NCI-H2227 (cell line): ENCODE results near the gene SPTBN1.

Source experiments
- DNase-seq: peaks from one replicate; lab custom pipeline; 2025; ENCODE audit not compliant: unreplicated experiment; lab: John Stamatoyannopoulos, UW

SPTBN1 gene

GRCh38 chr2:54587171-54588016, 131.3 kb downstream of the SPTBN1 start:
- DNase-seq: no peak

- no peak for DNase-seq
These were observed 132.2 kb downstream of the SPTBN1 start for GRCh38 chr2:54588244-54588899.

GRCh38 chr2:54589038-54589339, 132.9 kb downstream of the SPTBN1 start:
- DNase-seq: no peak

DNA sequence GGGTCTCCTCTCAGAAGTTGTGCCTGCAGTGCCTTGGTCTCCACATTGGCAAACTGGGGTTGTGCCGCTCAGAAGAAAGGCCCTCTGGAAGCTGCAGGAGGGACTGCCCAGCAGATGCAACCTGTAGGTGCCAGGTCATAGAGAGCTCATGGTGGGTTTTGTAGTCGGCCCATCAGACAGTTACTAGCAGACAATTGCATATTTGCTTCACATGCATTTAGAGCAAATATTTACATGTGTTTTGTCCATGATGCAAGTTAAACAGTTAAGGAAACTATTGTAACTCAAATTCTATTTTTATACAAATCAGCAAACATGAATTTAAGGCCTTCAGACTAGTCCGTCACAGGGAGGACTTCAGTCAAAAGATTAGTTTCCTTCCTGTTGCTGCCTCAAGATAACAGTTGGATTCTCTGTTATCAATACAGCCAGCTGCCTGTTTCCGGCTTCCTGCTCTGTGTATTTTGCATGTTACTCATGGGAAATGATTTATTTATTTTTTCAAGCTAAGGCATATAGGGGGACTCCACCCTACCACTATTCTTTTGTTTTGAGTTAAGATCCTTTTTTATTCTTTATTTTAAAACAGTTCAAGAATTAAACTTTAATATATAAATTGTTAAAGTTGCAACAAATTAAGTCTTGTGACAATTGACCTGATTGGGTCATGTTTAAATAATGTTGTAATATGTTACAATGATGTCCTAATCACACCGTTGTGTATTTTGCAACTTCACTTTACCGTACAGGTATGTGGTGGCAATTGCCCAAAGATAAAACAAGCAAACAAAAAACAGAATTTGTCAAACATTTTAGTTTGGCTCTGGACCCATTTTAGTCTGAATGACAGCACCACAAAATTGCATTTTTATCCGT, 133.5 kb downstream of the SPTBN1 start:
- DNase-seq: no peak

- DNase-seq: no peak
These were observed 134.3 kb downstream of the SPTBN1 start for GRCh38 chr2:54590216-54591120.

GRCh38 chr2:54591551-54591950, 135.4 kb downstream of the SPTBN1 start:
- no peak for DNase-seq

GRCh38 chr2:54593249-54593648, 137.1 kb downstream of the SPTBN1 start:
- no peak for DNase-seq

- DNase-seq: no peak
These were observed 137.9 kb downstream of the SPTBN1 start for GRCh38 chr2:54594048-54594447.

- DNase-seq: no peak
These were observed 139.2 kb downstream of the SPTBN1 start for GRCh38 chr2:54595161-54595803.

- no peak for DNase-seq
These were observed 140.1 kb downstream of the SPTBN1 start for GRCh38 chr2:54595999-54596902.

DNA sequence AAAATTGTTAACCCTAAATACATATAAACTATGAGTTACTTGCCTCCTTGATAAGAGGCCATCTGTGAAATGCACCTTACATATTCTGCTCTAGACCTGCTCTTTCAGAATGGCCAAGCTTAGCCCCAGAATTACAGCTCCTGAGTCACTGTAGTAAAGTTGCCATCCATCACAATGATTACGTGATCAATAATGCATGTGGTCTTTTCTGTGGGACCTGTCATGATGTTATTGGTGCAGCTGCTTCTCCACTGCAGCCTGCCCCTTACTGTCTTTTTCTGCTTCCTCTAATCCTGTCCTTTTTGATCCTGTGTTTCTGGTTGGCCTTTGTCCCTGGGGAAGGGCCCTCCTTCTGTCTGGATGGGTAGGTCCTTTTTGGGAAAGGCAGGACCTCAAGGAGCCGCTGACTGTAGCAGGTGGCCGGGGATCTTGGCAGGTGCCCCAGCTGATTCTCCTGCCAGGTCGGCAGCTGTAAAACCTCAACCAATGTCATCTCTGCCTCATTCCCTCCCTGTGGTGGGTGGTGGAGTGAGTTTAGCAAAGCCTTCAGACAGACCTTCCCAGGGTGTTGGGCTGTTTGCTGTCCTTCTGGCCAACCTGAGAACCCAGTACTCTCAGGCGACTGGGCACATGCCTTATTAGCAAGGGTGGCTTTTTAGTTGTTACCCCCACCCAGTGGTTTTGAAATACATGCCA, 141.2 kb downstream of the SPTBN1 start:
- no peak for DNase-seq

GRCh38 chr2:54598347-54599325, 142.5 kb downstream of the SPTBN1 start:
- no peak for DNase-seq

DNA sequence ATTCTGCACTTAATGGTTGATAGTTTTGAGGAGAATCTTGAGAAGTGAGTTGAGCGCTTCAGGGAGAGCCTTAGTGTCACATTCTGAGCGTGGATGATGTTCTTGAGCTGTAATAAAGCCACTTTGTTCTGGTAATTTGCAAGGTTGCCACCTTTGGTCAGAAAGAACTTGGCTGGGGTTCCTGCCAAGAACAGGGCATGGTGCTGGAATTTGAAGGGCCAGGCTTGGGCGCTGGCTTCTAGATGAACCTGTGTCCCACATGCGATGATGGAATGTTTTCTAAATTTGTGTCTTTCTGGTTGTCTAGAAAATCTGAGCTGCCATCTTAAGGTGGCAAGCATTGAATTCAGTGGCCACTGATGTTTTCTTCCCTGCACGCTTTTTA, 143.2 kb downstream of the SPTBN1 start:
- DNase-seq: no peak

DNA sequence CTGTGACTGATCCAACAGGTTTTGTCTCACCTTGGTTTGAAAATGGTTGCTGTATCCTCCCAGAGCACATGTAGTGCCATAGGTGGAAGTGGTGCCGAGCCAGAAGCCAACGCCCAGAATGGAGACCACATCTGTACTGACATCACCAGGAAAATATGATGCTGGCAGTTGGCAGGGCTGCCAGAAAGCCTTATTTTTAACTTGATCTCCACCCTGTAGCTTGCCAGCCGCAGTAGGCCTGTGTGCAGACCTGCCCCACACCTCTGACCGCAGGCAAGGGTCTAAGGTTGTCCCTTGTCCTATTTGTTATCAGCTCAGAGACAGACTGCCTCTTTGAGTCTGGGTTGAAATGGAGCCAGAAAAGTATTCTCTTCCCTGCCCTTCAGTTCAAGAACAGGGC, 143.8 kb downstream of the SPTBN1 start:
- no peak for DNase-seq

GRCh38 chr2:54601339-54601738, 145.2 kb downstream of the SPTBN1 start:
- no peak for DNase-seq

- DNase-seq: no peak
These were observed 146.7 kb downstream of the SPTBN1 start for GRCh38 chr2:54602736-54603322.

DNA sequence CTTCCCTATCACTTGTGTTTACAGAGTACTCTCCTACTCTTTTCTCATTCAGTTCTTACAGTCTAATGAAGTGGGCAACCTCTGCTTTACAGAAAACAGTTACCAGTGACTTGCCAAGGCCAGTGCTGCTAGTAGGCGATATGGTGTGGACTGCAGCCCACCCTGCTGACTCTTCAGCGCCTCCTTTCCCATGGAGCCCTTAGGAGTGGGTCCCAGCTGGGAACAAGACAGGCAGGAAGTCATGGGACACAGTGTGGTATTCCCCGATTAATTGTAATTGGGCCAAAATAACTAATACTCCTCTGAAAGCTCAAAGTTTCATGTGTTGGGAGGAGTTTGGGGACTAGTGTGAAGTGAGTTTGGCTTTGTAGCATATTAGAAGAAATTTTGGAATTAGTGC, 147.2 kb downstream of the SPTBN1 start:
- no peak for DNase-seq
